ENCODE measurements around the gene PRKAR1A. TPM values are rescaled to one million over a fixed set of nuclear protein-coding genes. Genes with fewer than 3 reads are reported as not detected.
A peak's percentile ranks its signal among the peaks of the same experiment; 100 is the strongest.

Gene PRKAR1A
- total and polyA plus RNA-seq, 7 donors = 53.6 to 268 (median 206) TPM

DNA sequence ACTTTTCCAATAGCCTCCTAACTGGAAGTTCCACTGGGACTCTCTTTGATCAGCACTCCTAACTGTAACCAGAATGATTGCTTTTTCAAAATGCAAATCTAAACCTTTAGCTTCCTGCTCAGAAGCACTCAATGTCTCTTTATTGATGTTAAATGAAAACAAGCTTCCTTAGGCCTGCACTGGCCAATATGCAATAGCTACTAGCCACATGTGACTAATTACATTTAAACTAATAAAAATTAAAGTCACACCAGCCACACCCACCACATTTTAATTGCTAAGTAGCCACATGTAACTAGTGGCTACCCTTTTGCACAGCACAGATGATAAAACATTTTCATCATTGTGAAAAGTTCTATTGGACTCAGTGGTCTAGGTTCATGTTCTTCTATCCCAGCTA, 57.1 kb downstream of the PRKAR1A start:
- Histone ChIP-seq H3K27ac (no peak overlapping the region), H3K27me3 (no peaks in the 10 kb centered on the region), H3K4me3 (no peak overlapping the region), H3K4me1 (no peaks in the 10 kb centered on the region), H3K9me3 (no peaks in the 10 kb centered on the region), H3K36me3 (no peaks in the 10 kb centered on the region)
- DNase-seq = no peak
- TF ChIP-seq EP300 (IDR thresholded peaks at IDR 0.05) = no peak
- no peak for TF ChIP-seq POLR2AphosphoS5 (IDR thresholded peaks at IDR 0.05)
- no peak for TF ChIP-seq POLR2A (IDR thresholded peaks at IDR 0.05)
- no peak for TF ChIP-seq CTCF (IDR thresholded peaks at IDR 0.05)
- intact Hi-C loops (cut with DNase I) = no loop called here

GRCh38 chr17:68570526-68570925, 58.3 kb downstream of the PRKAR1A start:
- H3K9me3 ChIP-seq = no peaks in the 10 kb centered on the region
- no peak for DNase-seq
- WGBS, 2 donors = 81 to 90% methylated on average over 1 of the region's 1 CpG
- H3K4me3 ChIP-seq = no peak overlapping the region
- H3K4me1 ChIP-seq = no peaks in the 10 kb centered on the region
- intact Hi-C loops (cut with DNase I) = no loop called here
- H3K27ac ChIP-seq = no peak overlapping the region
- TF ChIP-seq CTCF (IDR thresholded peaks at IDR 0.05) = no peak
- TF ChIP-seq POLR2AphosphoS5 (IDR thresholded peaks at IDR 0.05) = no peak
- no peaks in the 10 kb centered on the region for H3K36me3 ChIP-seq
- no peaks in the 10 kb centered on the region for H3K27me3 ChIP-seq

DNA sequence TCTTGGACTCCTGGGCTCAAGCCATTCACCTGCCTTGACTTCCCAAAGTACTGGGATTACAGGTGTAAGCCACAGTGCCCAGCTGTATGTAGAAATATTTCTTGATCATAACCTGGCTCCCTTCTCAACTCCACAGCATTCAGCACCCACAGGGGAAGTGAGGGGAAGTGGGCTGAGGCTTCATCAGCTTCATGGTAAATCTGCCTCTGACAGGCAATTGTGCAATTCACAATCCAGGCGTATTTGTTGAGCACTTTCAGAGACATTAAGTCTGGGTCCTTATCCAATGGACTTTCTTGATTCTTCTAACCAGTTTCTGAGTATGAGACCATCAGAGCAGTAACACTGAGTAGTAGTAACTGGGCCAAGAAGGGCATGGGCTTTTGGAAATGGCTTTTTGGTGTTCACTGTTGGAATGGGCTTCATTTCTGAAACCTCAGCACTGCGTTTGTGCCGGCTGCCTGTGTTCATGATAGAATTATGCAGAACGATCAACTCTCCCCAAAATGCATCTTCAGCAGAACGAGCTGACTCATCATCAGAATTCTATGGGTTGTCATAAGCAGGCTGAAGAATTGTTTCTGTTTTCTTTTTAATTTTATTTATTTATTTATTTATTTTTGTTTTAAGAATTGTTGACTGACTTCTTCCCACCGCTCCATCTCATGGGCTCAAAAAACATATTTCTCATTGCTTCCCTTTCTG, 60.1 kb downstream of the PRKAR1A start:
- H3K27ac ChIP-seq = no peak overlapping the region
- TF ChIP-seq POLR2A (IDR thresholded peaks at IDR 0.05) (no peak), CTCF (IDR thresholded peaks at IDR 0.05) (no peak), POLR2AphosphoS5 (IDR thresholded peaks at IDR 0.05) (no peak), EP300 (IDR thresholded peaks at IDR 0.05) (no peak)
- DNase-seq = no peak
- 80 to 91% methylated on average over 6 of the region's 6 CpGs for WGBS, 2 donors
- no peaks in the 10 kb centered on the region for H3K27me3 ChIP-seq
- no peaks in the 10 kb centered on the region for H3K36me3 ChIP-seq
- H3K4me3 ChIP-seq = no peak overlapping the region
- intact Hi-C loops (cut with DNase I) = no loop called here
- H3K9me3 ChIP-seq = no peaks in the 10 kb centered on the region
- no peaks in the 10 kb centered on the region for H3K4me1 ChIP-seq

- no peak for TF ChIP-seq POLR2A (IDR thresholded peaks at IDR 0.05)
- no peaks in the 10 kb centered on the region for H3K4me1 ChIP-seq
- H3K36me3 ChIP-seq = no peaks in the 10 kb centered on the region
- intact Hi-C loops (cut with DNase I) = no loop called here
- H3K9me3 ChIP-seq = no peaks in the 10 kb centered on the region
- no peak overlapping the region for H3K4me3 ChIP-seq
- no peak overlapping the region for H3K27ac ChIP-seq
- 82 to 96% methylated on average over 1 of the region's 1 CpG for WGBS, 2 donors
- no peak for DNase-seq
- H3K27me3 ChIP-seq = no peaks in the 10 kb centered on the region
These were observed 61.1 kb downstream of the PRKAR1A start for GRCh38 chr17:68573338-68573737.

DNA sequence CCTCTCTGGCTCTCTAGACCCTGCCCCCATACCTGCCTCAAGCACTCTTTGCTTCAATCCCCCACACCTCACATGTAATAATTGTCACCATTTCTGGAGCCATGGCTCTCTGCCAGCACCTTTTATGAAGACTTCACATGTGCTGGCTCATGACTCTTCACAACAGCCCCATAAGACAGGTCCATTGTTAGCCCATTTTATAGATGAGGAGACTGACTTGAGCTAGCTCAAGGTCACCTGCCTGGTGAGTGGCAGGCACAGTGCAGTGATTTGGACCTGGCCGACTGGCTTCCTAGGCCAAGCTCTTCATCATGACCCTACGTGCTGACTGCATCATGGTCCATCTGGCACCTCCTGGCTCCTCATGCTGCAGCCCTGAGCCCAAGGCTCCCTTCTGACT, 63.9 kb downstream of the PRKAR1A start:
- Histone ChIP-seq H3K36me3 (no peaks in the 10 kb centered on the region), H3K4me1 (no peaks in the 10 kb centered on the region), H3K27ac (peak overlapping the region in 2 of 4 donors; percentile 6 to 19), H3K9me3 (peaks cover 0 to 2% (median 0%) of the 10 kb centered on the region in 4 donors), H3K27me3 (no peaks in the 10 kb centered on the region), H3K4me3 (no peak overlapping the region)
- DNase-seq = no peak
- WGBS, 2 donors = 94 to 97% methylated on average over 2 of the region's 2 CpGs
- intact Hi-C loops (cut with DNase I) = no loop called here
- TF ChIP-seq CTCF (IDR thresholded peaks at IDR 0.05) (no peak), POLR2A (IDR thresholded peaks at IDR 0.05) (no peak), EP300 (IDR thresholded peaks at IDR 0.05) (no peak)
